NCI-H526 treated with DMSO at 0.1 percent for 48 hours (cell line): Measurements from ENCODE around the gene CCR4.
"Not testable (repeated sequence)": the region's sequence is repeated elsewhere in the genome, so short reads cannot be mapped to it uniquely, and the experiment has no call there.

Experiments
- DNase-seq: peaks from one replicate; lab custom pipeline; 2025; lab: John Stamatoyannopoulos, UW

CCR4 gene

GRCh38 chr3:32983124-32983523 is 31.7 kb downstream of the CCR4 start:
- DNase-seq: no peak

- DNase-seq: not testable (repeated sequence)
Measured at GRCh38 chr3:32984918-32985317, 33.5 kb downstream of the CCR4 start.

GRCh38 chr3:32989171-32989570 is 37.7 kb downstream of the CCR4 start:
- DNase-seq: no peak

GRCh38 chr3:32990116-32990515 is 38.7 kb downstream of the CCR4 start:
- DNase-seq: no peak

DNA sequence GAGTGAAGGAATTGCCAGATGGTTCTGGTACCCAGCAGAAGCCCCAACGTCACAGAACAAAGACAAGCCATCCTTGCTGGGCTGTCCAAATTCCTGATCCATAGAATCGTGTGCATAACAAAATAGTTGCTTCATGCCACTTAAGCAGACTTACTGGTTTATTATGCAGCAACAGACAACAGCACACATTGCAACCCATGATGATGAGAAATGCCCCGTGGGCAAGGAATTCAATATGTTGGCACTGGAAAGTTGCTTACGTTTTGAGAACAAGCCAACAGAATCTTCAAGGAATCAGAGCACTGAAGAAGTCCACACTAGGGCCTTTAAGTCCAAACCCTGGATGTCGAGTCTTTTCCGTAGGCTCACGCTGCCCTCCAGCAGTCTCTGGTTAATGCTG is 40.3 kb downstream of the CCR4 start:
- DNase-seq: no peak

DNA sequence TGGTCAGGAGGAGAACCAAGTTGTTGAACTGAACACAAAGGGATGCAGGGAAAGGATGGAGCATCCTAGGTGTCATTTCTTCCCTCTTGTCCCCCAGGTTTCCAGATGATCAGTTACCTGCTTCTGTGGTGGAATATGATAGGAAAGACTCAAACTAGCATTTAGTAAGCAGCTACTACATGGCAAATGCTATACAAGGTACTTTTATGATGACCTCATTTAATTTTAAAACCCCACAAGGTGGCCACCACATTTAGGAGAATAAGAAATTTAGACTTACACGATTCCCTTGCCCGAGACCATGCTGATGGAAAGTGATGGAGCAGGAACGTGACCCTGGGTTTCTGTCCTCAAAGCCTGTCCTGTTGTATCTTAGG is 40.9 kb downstream of the CCR4 start:
- DNase-seq: no peak

DNA sequence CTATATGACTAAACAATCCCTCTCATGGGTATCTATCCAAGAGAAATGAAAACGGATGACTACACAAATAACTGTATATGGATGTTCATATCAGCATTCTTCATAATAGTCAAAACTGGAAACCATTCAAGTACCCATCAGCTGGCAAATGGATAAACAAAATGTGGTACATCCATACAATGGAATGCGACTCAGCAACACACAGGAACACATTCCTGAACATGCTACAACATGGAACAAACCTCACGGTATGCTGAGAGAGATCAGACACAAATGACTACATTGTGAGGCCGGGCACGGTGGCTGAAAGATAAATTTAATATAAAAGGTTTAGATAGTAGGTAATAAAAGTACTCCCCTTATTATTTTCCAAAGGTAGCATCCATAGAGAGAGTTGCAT is 42.6 kb downstream of the CCR4 start:
- DNase-seq: no peak

DNA sequence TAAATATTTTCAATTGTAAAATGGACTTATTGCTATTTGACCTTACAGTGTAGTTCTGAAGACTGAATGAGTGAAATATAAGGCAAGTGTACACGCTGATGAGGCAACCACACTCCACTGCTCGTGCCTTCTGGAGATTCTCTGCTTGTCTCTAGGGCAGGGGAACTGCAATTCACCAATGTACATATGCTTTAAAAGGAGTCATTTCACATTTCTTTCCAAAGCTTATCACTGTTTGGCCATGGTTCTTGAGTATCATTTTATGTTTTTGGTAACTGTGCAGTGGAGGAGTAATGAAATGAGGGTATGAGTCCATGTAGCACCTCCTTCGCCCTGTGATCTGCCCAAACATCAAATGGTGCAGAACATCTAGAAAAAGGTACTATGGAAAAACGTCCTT is 43.7 kb downstream of the CCR4 start:
- DNase-seq: no peak

GRCh38 chr3:32996048-32996754 is 44.8 kb downstream of the CCR4 start:
- no peak for DNase-seq

DNA sequence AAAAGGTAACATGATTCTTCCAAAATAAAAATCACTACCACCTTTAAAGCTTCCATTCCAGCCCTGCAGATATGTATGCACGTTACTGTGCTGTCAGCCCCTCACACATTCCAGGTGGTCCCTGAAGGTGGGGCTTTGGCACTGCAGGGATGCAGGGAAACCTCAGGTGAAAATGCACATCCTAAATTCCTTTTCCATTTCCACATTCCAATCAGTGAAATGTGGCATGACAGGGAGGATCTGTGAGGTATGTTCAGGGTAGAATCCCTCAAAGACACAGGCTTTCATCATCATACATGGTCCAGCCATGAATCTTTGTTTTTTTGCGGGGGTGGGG is 45.3 kb downstream of the CCR4 start:
- no peak for DNase-seq

- no peak for DNase-seq
Measured at GRCh38 chr3:32998631-32999451, 47.4 kb downstream of the CCR4 start.

DNA sequence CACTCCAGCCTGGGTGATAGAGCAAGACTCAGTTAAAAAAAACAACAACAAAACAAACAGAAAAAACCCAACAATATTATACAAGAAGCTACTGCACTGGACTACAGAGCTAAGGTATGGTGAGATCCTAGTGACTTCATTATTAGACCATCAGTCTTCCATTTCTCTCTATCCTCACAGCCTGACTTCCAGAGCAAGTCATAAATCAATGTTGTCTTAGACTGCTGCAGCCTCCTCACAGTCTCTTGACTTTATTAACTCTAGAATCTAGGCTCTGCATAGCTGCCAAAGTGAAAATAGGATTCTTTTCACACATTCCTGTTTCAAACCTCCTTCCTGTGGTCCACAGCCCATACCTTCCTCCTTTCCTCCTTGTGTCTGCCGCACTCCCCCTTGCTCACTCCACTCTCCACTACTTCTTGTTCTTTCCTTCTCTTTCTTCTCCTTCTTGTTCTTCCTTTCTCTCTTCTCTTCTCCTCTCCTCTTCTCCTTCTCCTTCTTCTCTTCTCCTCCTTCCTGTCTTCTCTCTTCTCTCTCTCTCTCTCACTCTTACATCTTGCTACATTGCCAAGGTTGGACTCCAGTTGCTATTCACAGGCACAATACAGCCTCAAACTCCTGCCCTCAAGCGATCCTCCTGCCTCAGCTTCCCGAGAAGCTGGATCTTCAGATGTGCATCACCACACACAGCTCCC is 49.4 kb downstream of the CCR4 start:
- DNase-seq: no peak

GRCh38 chr3:33001889-33002288 is 50.4 kb downstream of the CCR4 start:
- DNase-seq: no peak

- DNase-seq: no peak
Measured at GRCh38 chr3:33003308-33003707, 51.9 kb downstream of the CCR4 start.

- DNase-seq: no peak
Measured at GRCh38 chr3:33004205-33004604, 52.8 kb downstream of the CCR4 start.

- DNase-seq: no peak
Measured at GRCh38 chr3:33004961-33005360, 53.5 kb downstream of the CCR4 start.
